HG03060 (cell line): ENCODE measurements around the gene PPP2R3A.

Experiments
- ATAC-seq: cut with Tn5 transposase; IDR thresholded peaks from one replicate; pipeline ENCODE4 v1.9.1; 2021; ENCODE audit warnings: low read depth, moderate number of reproducible peaks; ENCODE audit not compliant: unreplicated experiment

Gene PPP2R3A

DNA sequence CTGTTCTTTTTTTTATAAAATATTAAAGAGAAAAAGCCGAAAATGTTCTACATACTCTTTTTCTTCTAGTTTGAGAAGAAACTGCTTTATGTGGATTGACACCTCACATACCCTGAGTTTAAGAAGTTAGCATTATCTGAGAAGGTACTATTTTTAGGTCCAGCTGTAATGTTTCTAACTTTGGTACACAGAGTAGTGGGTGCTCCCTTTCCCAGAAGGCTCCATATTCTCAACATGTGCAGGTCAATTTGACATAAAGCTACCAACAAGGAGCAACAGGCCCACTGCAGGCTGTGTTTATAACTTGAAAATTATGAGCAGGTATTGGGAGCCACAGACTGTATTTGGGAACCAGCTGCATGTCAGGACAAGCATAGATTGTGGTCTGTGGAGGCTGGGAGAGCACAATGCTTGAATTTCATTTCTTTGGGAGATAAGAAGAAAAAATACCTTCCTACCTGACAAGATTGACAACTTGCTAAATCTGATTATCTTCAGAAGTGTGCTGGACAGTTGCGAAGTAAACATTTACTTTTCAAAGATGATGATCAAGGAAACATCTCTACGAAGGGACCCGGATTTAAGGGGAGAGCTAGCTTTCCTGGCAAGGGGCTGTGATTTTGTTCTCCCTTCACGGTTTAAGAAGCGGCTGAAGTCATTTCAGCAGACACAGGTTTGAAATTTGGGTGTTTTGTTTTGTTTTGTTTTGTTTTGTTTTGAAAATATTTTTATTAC lies 57.2 kb downstream of the PPP2R3A start:
- no peak for ATAC-seq

DNA sequence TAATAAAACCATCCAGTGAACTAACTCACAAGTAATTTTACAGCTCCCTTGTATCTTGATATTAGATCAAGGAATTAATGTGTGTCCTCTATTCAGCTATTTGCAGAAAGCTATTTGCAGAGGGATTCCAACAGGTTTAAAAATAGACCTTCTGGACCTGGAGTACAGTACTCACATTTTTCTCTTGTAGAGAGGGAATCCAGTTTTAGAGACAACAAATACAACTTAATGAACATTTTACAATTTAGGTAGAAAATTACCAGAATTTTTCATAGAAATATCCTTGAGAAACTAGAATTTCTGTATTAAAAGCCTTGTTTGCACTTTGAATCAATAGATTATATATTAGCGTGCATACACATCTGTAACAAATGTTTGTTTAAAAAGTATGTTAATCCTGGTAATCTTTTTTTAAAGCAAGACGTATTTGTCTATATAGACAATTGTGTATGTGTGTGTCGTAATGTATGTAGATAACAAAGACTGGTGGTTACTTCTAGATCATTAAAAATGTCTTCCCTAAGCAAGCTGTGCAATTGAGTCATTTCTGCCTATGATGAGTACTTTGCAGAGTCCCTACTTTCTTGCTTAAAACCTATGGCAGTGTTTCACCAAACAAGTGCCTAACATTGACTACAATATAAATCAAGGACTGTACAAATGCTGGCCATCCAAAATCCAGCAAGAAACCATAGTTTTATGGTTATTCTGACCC lies 57.9 kb downstream of the PPP2R3A start:
- no peak for ATAC-seq

DNA sequence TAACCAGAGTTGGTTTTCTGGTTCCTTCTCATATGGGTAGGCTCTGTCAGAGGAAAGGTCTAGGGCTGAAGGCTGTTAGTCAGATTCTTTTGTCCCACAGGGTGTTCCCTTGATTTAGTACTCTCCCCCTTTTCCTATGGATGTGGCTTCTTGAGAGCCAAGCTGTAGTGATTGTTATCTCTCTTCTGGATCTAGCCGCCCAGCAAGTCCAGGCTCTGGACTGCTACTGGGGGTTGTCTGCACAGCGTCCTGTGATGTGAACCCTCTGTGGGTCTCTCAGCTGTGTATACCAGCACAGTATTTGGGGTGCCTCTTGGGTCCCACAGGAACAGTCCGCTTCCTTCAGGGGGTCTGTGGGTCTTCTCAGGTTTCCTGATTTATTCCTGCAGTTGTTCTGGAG lies 70.8 kb downstream of the PPP2R3A start:
- no peak for ATAC-seq

DNA sequence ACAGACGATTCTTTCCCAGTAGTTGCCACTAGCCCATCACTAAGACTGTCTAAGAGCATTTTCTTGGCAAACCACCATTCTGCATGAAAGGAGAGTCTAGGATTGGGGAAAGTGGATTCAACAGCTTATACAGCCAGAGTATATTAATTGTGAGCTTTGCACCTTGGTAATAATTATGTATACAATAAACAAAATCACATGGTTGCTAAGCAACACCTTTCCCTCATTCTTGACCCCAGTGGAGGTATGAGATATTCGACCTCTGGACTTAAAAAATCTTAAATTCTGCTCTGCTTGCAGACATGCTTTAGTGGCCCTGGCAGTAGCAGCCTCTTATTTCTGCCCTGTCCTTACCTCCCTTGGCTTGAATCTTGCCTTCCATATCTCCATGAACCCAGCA lies 73.1 kb downstream of the PPP2R3A start:
- no peak for ATAC-seq

DNA sequence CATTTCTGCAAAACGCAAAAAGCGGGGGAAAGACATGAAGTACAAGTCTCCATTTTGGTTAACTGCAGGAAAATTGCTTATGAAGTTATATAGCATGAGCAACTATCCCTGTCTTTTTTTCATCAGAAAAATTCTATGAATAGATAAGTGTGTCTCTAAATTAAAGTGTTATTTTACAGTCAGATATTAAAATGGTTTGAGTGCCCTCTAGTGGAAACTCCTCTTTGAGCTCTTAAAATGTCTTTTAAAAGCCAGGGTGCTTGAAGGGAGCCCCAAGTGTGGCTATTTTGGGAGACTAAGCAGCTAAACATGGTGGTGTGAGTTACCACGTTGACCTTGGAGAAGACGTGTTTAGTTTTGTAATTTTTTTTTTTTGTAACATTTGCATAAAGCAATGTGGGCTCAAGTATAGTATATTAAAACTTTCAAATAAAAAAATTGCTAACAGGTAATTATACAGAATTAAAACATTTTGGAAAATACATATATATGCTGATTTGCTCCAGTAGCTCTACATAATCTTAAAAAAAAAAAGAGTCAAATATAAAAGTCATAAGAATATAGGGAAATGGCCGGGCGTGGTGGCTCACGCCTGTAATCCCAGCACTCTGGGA lies 77.2 kb downstream of the PPP2R3A start:
- ATAC-seq: no peak

DNA sequence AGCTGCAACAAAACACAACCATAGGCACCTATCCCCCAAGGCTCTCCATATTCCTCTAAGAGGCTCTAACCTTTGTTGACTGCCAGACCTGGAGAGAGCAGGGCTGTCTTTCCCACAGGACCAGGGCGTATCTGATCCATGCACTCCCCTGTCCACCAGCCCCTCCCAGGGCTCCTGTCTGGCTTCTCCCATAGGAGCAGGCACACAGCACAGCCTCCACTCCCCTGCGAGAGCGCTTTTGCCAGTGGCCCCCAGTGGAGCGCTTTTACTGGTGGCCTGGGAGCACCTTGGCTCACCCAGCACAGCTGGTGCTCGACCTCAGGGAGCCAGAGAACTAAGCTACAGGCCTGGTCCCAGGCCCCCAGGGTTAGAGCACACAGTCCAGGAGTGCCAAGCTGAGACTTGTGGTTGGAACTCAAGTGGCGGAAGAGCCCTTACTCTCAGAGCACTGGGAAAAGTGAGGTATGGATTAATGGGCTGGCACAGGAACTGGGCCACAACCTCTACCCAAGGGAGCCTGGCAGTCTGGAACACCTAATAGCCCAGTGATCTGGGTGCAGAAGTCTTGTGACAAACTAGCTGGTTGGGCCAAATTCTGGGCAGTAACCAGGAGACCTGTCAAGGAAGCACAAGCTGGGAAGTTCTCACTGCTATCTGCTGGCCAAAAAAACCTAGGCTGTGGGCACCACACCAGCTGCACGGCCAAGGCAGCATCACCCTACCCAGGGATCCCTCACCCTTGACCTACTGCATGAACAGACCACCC lies 79.6 kb downstream of the PPP2R3A start:
- no peak for ATAC-seq

DNA sequence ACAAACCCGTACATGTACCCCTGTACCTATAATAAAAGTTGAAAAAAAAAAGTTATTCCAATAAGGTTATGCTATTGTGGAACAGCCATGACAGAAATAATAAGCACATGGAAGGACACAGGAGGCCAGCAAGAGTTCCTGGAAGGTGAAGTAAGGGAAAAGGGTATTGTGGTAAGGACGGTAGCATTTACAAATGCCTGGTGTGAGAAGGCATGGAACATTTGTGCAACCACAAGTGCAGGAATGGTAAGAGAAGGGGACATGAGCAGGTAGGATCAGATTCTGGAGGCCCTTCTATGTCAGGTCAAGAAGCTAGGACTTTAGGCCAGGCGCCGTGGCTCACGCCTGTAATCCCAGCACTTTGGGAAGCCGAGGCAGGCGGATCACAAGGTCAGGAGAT lies 82.5 kb downstream of the PPP2R3A start:
- ATAC-seq: no peak

DNA sequence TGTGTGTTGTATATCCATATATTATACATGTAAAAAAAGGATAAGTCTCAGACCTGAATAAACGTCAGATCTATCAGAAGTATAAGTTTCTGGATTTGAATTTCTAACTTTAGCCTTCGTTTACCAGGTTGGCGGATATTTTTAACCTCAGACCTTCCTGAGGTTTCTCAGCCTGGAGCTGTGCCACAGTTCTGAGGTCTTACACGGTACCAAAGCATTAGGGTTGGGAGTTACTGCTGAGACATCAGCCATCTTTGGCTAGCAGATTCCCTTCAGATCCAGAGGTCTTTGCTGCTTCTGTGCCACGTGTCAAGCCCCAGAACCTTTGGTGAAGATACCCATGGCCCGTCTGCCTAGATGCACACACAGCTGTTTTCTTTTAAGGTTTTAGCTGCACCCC lies 84.7 kb downstream of the PPP2R3A start:
- ATAC-seq: no peak

DNA sequence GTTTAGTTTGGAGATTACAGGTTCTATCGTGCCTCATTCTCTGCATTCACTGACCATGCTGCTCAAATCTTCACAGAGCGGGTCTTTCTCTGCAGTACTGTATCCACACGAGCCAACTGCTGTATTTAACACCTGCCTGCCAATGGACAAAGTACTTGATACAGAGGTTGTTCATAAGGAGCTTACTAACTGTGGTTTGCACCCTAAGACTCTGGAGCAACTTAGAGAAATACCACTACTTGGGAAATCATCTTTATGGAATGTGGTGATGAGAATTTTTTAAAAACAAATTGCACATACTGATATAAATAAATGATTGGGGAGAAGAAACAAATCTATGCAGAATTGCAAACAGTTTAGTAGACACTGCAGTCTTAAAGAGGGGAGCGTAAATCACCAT lies 90.0 kb downstream of the PPP2R3A start:
- no peak for ATAC-seq

DNA sequence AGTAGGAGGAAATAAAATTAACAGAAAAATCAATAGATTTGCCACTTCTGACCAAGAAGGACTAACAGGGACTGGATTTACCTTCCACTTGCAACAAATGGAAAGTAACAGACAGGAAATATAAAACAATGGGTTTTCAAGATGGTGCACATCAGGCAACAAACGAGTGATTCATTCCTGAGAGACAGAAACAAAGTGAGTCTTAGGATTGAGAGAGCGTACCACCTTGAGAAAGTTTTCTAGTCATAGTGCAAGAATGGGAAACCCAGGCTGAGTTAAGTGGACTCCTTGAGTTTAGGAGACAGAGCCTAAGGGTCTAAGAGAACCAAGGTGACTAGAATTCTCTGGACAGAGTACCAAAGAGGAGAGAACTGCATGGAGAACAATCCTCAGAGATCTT lies 101.7 kb downstream of the PPP2R3A start:
- no peak for ATAC-seq

DNA sequence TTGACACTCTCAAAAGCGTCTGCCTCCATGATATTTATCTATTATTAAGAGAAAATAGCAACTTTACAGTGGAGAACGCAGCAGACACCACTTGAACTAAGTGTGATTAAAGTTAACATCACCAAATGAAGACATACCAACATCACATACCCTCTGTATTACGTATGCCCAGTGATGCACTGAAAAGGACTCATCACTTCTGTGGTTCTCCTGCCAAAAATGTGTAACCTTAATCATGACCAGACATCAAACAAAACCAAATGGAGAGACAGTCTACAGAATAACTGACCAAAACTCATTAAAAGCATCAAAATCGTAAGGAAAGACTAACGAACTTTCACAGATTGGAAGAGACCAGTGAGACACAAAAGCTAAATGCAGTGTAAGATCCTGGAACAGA lies 103.2 kb downstream of the PPP2R3A start:
- no peak for ATAC-seq

DNA sequence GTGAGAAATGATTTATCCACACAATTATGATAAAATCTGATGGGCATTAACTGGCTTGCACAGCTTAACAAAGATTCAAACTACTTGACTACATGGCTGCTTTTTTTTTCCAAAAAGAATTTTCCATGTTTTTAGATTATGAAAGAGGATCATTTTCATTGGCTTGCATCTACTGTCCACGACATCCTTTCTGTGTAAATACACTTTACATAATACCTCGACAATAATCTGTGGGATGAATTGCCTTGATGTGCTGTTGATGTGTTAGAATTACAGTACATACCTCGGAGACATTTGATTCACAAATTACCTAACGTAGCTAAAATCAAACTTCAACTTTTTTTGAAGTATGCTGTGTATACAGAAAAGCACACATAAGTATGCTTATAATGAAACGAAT lies 104.4 kb downstream of the PPP2R3A start:
- no peak for ATAC-seq

DNA sequence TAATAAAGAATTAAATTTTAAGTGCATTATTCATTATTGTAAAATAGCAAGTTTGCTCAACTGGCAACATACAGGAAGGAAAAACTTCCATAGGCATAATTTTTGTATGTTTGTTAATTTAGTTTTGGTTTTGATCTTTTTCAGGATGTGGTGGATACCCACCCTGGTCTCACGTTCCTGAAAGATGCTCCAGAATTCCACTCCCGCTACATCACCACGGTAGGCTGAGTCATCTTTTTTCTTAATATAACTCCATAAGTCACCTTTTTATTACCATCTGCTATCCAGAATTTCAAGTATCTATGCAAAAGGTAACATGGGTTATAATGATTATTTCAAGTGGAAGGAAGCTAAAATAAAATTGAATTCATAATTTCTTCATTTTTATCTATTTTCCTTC lies 104.8 kb downstream of the PPP2R3A start:
- no peak for ATAC-seq

DNA sequence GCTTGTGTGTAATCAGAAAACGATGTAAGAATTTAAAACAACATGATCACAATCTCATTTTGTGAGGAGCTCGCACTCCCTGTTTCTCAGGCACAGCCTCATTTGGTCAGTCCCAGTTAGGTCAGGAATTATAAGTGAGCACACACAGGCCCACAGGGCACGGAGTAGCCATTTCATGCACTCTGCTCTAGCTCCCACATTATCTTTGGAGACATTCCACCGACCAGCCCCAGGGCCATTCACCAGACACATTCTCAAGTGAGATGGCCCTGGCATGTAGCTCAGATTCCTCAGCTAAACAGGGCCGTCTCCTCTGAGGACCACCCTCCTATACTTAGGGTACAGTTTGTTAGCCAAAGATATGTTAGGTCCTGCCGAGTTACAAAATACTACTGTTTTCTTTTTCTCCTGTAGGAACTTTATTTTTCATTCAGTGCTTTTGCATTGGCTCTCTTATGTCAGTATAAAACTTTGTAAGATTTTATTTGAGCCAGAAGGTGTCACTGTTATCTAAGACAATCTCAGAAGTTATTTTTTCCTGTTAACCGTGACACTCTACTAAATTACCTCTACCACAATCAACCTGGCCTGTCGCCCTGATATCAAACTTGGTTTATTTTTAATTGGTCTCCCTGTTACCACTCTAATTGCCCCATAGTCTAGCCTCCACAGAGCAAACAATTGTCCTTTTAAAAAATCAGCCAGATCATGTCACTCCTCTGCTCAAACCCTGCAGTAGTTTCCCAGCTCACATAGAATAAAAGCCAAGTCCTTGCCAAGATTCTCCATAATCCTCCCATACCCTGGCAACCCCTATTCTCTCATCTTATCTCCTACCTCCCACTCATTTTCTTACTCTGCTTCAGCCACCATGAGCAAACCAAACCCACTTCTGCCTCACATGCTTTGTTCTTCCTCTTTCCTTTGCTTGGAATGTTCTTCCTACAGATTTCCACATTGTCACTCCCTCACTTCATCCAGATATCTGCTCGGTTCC lies 105.7 kb downstream of the PPP2R3A start:
- no peak for ATAC-seq

DNA sequence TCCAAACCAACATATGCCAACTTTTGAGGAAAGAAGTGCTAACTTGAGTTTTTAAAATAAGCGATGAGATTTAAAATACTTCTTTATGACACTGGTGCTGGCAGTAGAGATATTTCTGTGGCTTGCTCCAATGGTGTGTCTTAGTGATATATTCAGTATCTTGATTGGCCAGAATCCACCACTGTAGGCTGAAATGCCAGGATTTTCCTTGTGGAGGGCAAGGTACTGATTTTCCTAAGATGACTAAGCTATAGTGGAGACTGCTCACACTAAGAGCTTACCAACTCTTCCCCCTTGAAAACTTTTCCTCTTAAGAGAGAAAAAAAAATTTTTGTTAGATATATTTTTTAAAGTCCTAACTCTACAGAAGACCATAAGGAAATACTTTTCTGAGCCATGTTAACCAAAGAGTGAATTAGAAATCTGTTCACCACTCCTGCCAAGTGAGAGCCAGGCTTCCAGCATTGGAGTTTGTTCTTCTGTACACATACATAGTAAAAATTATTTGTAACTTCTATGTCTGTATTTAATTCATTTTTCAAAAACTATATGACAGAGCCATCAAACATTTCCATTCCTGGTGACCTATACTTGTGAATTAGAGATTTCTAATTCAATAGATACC lies 109.1 kb downstream of the PPP2R3A start:
- ATAC-seq: no peak

DNA sequence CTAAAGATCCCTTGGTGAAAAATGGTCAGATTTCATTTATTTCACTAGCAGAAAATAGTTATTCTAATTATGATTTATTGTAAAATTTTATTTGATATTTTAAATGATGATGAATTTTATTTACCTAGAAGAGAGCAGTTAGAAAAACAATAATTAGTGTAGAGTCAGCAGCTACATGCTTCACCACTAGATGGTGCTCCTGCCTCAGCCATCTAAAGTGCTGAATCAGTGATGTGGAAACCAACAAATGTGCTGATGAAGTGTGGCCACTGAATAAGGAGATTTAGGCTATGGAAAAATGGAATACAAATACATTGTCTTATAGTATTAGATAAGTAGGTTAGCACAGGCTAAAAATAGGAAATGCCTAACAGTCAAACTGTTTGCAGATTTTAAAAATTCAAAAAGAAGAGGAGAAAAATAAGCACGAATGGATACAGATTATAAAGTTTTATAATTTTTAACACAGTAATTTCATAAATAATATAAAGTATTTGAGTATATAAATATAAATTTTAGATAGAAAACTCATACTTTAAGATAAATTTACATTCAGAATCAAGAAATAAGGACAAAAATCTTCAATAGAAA lies 109.8 kb downstream of the PPP2R3A start:
- ATAC-seq: no peak

DNA sequence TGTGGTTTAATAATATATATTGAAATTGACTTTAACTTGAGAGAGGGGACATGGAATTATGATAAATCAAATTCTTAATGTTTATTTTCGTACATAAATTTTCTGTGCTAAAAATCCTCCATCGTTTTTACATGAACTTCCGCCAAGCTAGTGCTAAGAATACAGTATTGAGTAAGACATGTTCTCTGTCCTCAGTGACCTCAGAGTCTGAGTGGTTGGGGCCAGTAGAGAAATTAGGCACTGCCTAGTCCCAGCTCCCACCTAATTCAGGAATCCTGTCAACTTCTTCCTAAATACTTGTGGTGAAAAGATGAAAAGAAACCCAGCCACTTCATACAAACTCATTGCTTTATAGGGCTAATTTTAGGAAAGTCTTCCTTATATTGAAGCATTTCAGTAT lies 110.3 kb downstream of the PPP2R3A start:
- ATAC-seq: no peak

DNA sequence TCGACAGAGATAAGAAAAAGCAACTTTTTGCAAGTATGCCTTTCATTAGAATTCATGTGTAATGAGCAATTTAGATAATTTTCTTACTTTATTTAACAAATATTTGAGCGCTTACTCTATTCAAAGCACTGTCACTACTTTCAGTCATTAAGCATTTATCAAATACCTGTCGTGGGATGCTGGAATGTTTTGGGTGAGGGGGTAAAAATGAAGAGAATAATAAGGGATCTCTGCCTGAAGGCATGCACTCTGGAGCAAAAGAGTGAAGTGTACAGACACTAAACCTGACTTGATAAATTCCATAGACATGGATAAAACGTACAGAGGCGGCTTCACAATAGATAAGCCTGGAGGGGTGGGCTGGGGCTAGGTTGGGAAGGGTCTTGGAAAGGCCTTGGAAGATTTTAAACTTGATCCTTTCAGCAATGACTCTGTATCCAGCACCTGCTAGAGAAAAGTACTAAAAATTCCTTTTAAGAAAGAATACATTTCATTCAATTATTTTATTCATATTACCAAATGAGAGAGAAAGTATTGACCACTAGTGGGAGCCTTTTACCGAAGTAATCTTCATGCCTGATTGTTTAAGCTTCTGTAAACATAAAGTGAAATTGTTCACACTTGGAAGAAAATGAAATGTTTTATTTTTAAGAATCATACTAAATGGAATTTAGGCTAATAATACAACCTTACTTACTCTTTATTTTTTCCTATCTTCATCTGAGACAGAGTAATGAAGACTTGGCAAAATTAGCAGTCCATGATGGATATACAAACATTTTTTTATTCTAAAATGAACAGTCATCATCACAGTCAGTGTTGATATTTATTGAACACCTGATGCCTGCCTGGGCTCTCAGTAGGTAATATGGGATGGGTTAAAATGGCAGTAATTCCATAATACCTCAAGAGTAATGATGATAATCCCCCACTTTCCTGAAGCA lies 113.2 kb downstream of the PPP2R3A start:
- ATAC-seq: no peak
